GM12874 (cell line): ENCODE data around the gene GPR89A.

Experiments used
- CTCF ChIP-seq: IDR thresholded peaks from 2 replicates; pipeline ENCODE4 v1.5.1; 2011; ENCODE audit warnings: low read depth, mild to moderate bottlenecking, control low read depth, low read length, moderate library complexity; ENCODE audit not compliant: insufficient read depth

Gene GPR89A

GRCh38 chr1:145719230-145720079 lies 111.7 kb downstream of the GPR89A start, which contains the start of gene CD160:
Gene CD160, plus strand, starts transcription at chr1:145719499. Its CDS starts 8,829 bp downstream, at chr1:145728328.
- no peak for TF ChIP-seq CTCF
